ENCODE data around the gene RBM46. TPM values are rescaled to one million over a fixed set of nuclear protein-coding genes. Genes with fewer than 3 reads are reported as not detected.

The RBM46 gene
- total RNA-seq, 1 donor from 2014 or later: not detected

DNA sequence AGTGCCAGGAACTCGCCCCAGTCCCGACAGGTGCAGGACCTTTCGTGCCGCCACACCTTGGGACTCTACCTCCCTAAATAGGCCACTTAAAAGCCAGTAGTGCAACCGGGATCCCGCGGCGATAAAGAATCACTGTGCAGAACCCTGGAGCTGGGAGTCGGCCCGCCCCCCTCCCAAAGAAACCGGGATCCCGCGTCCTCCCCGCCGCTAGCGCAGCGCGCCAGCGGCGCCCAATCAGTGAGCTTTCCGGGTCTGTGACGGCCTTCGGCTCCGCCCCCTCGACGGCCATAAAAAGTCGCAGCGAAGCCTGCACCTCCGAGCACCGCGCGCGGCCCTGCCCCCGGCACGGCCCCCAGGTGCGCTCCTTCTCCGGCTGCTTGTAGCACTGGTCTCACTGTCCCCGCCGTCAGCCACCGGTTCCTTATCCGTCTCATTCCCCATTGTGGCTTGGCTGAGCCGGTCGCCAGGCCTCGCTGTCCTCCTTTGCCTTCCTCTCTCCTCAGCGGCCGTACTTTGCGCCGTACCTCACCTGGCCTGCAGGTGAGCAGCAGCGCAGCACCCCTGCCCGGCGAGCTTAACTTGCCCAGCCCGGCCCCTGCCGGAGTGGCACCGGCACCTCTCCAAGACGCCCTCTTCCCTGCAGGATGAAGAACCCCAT lies 37.3 kb upstream of the RBM46 start, which contains the start of gene LRAT:
LRAT (plus strand) TSS at position 318 of the 658 bp plus-strand sequence; CDS start at position 645, 327 bp downstream.
- peak within 1 kb of the TSS; percentile 92 for H3K4me3 Mint-ChIP-seq (ENCODE audit: unreplicated experiment)
- peaks cover 13% of the 10 kb centered on the region for H3K4me1 Mint-ChIP-seq (ENCODE audit: unreplicated experiment)
- no peaks in the 10 kb centered on the region for H3K9me3 Mint-ChIP-seq (ENCODE audit: unreplicated experiment)
- peaks cover 18% of the 10 kb centered on the region for H3K27me3 Mint-ChIP-seq (ENCODE audit: unreplicated experiment)
- TF ChIP-seq, protein P1, sequence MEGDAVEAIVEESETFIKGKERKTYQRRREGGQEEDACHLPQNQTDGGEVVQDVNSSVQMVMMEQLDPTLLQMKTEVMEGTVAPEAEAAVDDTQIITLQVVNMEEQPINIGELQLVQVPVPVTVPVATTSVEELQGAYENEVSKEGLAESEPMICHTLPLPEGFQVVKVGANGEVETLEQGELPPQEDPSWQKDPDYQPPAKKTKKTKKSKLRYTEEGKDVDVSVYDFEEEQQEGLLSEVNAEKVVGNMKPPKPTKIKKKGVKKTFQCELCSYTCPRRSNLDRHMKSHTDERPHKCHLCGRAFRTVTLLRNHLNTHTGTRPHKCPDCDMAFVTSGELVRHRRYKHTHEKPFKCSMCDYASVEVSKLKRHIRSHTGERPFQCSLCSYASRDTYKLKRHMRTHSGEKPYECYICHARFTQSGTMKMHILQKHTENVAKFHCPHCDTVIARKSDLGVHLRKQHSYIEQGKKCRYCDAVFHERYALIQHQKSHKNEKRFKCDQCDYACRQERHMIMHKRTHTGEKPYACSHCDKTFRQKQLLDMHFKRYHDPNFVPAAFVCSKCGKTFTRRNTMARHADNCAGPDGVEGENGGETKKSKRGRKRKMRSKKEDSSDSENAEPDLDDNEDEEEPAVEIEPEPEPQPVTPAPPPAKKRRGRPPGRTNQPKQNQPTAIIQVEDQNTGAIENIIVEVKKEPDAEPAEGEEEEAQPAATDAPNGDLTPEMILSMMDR (IDR thresholded peaks at IDR 0.05; ENCODE audit: unreplicated experiment): no peak
- H3K27ac Mint-ChIP-seq (ENCODE audit: unreplicated experiment): no peak within 1 kb of the TSS
- no peaks in the 10 kb centered on the region for H3K36me3 Mint-ChIP-seq (ENCODE audit: low read depth, unreplicated experiment)
- peak; percentile 62 for DNase-seq (ENCODE audit: low spot score)

DNA sequence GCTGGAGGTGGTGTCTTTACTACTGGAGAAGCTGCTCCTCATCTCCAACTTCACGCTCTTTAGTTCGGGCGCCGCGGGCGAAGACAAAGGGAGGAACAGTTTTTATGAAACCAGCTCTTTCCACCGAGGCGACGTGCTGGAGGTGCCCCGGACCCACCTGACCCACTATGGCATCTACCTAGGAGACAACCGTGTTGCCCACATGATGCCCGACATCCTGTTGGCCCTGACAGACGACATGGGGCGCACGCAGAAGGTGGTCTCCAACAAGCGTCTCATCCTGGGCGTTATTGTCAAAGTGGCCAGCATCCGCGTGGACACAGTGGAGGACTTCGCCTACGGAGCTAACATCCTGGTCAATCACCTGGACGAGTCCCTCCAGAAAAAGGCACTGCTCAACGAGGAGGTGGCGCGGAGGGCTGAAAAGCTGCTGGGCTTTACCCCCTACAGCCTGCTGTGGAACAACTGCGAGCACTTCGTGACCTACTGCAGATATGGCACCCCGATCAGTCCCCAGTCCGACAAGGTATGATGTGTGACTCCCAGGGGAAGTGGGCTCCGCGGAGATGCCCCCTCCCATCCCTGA lies 36.6 kb upstream of the RBM46 start:
- H3K4me3 Mint-ChIP-seq (ENCODE audit: unreplicated experiment): peak overlapping the region; percentile 92
- H3K27ac Mint-ChIP-seq (ENCODE audit: unreplicated experiment): no peak overlapping the region
- H3K36me3 Mint-ChIP-seq (ENCODE audit: low read depth, unreplicated experiment): no peaks in the 10 kb centered on the region
- DNase-seq (ENCODE audit: low spot score): no peak
- H3K4me1 Mint-ChIP-seq (ENCODE audit: unreplicated experiment): peaks cover 13% of the 10 kb centered on the region
- H3K9me3 Mint-ChIP-seq (ENCODE audit: unreplicated experiment): no peaks in the 10 kb centered on the region
- TF ChIP-seq, protein P1 (IDR thresholded peaks at IDR 0.05; ENCODE audit: unreplicated experiment): no peak
- peaks cover 18% of the 10 kb centered on the region for H3K27me3 Mint-ChIP-seq (ENCODE audit: unreplicated experiment)

DNA sequence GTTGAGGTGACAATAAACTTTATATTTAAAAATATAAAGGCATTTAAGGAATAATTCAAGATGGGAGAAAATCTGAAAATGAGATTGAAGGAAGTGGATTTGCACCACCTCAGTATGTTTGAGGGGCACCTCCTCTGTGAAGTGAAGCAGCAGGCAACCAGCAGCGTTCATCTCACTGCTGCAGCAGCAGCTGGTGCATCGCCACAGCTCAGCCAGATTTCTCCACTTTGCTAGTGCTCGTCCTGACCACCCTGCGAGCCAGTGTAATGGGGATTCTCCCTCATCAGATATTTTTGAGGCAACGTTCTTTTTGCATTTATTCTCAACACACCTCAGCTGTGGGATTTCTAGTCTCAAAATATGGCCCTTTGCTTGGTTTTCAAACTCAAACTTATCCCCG lies 23.4 kb upstream of the RBM46 start:
- Mint-ChIP-seq H3K36me3 (ENCODE audit: low read depth, unreplicated experiment) (no peaks in the 10 kb centered on the region), H3K9me3 (ENCODE audit: unreplicated experiment) (no peaks in the 10 kb centered on the region), H3K27ac (ENCODE audit: unreplicated experiment) (no peak overlapping the region), H3K27me3 (ENCODE audit: unreplicated experiment) (no peaks in the 10 kb centered on the region), H3K4me3 (ENCODE audit: unreplicated experiment) (no peak overlapping the region), H3K4me1 (ENCODE audit: unreplicated experiment) (no peaks in the 10 kb centered on the region)
- DNase-seq (ENCODE audit: low spot score): no peak
- TF ChIP-seq, protein P1 (IDR thresholded peaks at IDR 0.05; ENCODE audit: unreplicated experiment): no peak

DNA sequence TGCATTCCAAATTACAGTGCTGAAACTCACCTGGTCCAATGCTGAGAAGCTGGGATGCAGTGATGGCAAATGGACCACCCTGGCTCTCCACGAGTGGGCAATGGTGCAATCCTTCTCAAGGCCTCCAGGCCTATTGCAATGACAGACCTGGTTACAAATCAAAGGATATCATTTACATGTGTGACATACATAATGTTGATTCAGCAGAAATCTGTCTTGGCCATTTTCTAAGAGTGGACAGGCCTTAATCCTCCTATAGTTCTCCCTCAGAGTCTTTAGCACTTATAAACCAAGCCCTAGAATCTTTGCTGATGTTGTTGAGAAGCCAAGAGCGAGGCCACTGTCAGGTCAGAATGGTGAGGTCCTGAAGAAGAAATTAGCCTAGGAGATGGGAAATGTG lies 20.2 kb upstream of the RBM46 start:
- Mint-ChIP-seq H3K9me3 (ENCODE audit: unreplicated experiment) (no peaks in the 10 kb centered on the region), H3K36me3 (ENCODE audit: low read depth, unreplicated experiment) (no peaks in the 10 kb centered on the region)

More for the DNA sequence above, 20.2 kb upstream of the RBM46 start:
- Mint-ChIP-seq H3K4me3 (ENCODE audit: unreplicated experiment) (no peak overlapping the region), H3K4me1 (ENCODE audit: unreplicated experiment) (no peaks in the 10 kb centered on the region), H3K27ac (ENCODE audit: unreplicated experiment) (no peak overlapping the region), H3K27me3 (ENCODE audit: unreplicated experiment) (no peaks in the 10 kb centered on the region)
- TF ChIP-seq, protein P1 (IDR thresholded peaks at IDR 0.05; ENCODE audit: unreplicated experiment): no peak
- DNase-seq (ENCODE audit: low spot score): no peak
